ENCODE results near the gene UXT. TPM values are rescaled to one million over a fixed set of nuclear protein-coding genes. Genes with fewer than 3 reads are reported as not detected.

UXT gene
- total and polyA plus RNA-seq, 2 of the 13 experiments (the other 11 are each of a cell fraction or from before 2014, with no cell fraction given) = 107 to 123 TPM

DNA sequence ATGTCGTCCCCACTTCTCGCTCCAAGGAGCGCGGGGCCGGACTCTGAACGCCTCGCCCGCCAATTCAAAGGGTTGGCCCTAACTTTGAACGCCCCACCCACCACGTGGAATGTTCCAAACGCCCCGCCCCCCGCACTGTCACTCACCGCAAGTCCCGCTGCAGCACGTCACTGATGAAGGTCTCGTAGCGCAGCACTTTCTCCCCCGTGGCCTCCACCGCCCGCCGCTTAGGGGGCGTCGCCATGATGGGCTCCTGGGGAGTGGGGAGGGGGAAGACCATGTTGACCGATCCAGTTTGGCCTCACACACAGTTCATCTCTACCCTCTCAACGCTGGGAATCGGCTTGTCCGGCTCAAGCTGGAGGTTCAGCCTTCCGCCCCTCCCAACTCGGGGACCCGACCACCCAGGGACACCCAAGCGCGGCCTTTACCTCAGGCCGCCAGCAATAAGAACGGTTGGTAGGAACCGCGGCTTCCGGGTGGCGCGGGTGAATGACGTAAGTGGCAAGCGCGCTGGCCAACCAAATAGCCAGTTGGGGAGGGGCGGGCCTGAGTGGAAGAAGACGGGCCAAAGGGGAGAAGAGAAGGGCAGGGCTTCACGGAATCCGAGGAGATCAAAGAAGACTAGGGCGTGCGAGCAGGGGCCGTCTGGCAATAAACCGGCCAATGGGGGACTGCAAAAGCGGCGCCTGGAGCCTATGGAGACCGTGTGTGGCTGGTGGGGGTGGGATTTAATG, at the start of gene UXT (continued):
- TF ChIP-seq ZNF326 (CRISPR knock-in tag; IDR thresholded peaks at IDR 0.05; ENCODE audit: borderline replicate concordance) (no peak), LCORL (IDR thresholded peaks at IDR 0.05) (no peak), LCORL (CRISPR knock-in tag; IDR thresholded peaks at IDR 0.05) (no peak), PHF20 (CRISPR knock-in tag; IDR thresholded peaks at IDR 0.05) (peak; percentile 92), ZNF253 (CRISPR knock-in tag; IDR thresholded peaks at IDR 0.05; ENCODE audit: borderline replicate concordance) (peak; percentile 70; the same call in 1 of the 2 replicates), RFX5 (IDR thresholded peaks at IDR 0.05; ENCODE audit: low read depth, low read length) (no peak), ZNF564 (CRISPR knock-in tag; IDR thresholded peaks at IDR 0.05) (no peak), PRPF4 (IDR thresholded peaks at IDR 0.05; ENCODE audit: low read depth, low read length, poor library complexity, severe bottlenecking) (no peak), ZNF703 (CRISPR knock-in tag; IDR thresholded peaks at IDR 0.05; ENCODE audit: borderline replicate concordance) (no peak), ZNF430 (CRISPR knock-in tag; IDR thresholded peaks at IDR 0.05) (no peak), GABPA (IDR thresholded peaks at IDR 0.05; ENCODE audit: low read depth, low read length) (peak; percentile 11; the same call in 1 of the 2 replicates), GABPA (CRISPR knock-in tag; IDR thresholded peaks at IDR 0.05; ENCODE audit: low read depth) (peak; percentile 70), SRSF1 (optimal IDR thresholded peaks at IDR 0.05; ENCODE audit: low read depth, low read length) (no peak), EEA1 (CRISPR knock-in tag; IDR thresholded peaks at IDR 0.05; ENCODE audit: borderline replicate concordance) (no peak), MYC (CRISPR knock-in tag; IDR thresholded peaks at IDR 0.05; ENCODE audit: borderline replicate concordance) (peak; percentile 74), HOXA5 (CRISPR knock-in tag; IDR thresholded peaks at IDR 0.05) (peak; percentile 38; the same call in 1 of the 2 replicates), MEIS2 (CRISPR knock-in tag; IDR thresholded peaks at IDR 0.05) (0 out of 2 replicates have a peak, but pooled peaks have one; percentile 36), ZNF569 (CRISPR knock-in tag; IDR thresholded peaks at IDR 0.05; ENCODE audit: borderline replicate concordance) (no peak), ZNF792 (CRISPR knock-in tag; IDR thresholded peaks at IDR 0.05) (peak; percentile 13; the same call in 1 of the 2 replicates), CEBPB (IDR thresholded peaks at IDR 0.05; ENCODE audit: borderline replicate concordance, low read depth, low read length) (no peak)
- TF ChIP-seq, protein P1, sequence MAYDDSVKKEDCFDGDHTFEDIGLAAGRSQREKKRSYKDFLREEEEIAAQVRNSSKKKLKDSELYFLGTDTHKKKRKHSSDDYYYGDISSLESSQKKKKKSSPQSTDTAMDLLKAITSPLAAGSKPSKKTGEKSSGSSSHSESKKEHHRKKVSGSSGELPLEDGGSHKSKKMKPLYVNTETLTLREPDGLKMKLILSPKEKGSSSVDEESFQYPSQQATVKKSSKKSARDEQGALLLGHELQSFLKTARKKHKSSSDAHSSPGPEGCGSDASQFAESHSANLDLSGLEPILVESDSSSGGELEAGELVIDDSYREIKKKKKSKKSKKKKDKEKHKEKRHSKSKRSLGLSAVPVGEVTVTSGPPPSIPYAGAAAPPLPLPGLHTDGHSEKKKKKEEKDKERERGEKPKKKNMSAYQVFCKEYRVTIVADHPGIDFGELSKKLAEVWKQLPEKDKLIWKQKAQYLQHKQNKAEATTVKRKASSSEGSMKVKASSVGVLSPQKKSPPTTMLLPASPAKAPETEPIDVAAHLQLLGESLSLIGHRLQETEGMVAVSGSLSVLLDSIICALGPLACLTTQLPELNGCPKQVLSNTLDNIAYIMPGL (CRISPR knock-in tag; IDR thresholded peaks at IDR 0.05; ENCODE audit: borderline replicate concordance in 1 of 2, low read depth in 1 of 2) = 0 out of 4 replicates have a peak, but pooled peaks of 1 of the 2 experiments have one; percentile 36
- TF ChIP-seq, protein P2, sequence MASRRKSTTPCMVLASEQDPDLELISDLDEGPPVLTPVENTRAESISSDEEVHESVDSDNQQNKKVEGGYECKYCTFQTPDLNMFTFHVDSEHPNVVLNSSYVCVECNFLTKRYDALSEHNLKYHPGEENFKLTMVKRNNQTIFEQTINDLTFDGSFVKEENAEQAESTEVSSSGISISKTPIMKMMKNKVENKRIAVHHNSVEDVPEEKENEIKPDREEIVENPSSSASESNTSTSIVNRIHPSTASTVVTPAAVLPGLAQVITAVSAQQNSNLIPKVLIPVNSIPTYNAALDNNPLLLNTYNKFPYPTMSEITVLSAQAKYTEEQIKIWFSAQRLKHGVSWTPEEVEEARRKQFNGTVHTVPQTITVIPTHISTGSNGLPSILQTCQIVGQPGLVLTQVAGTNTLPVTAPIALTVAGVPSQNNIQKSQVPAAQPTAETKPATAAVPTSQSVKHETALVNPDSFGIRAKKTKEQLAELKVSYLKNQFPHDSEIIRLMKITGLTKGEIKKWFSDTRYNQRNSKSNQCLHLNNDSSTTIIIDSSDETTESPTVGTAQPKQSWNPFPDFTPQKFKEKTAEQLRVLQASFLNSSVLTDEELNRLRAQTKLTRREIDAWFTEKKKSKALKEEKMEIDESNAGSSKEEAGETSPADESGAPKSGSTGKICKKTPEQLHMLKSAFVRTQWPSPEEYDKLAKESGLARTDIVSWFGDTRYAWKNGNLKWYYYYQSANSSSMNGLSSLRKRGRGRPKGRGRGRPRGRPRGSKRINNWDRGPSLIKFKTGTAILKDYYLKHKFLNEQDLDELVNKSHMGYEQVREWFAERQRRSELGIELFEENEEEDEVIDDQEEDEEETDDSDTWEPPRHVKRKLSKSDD (CRISPR knock-in tag; IDR thresholded peaks at IDR 0.05; ENCODE audit: low read depth) = peak; percentile 75
- TF ChIP-seq, protein P3, sequence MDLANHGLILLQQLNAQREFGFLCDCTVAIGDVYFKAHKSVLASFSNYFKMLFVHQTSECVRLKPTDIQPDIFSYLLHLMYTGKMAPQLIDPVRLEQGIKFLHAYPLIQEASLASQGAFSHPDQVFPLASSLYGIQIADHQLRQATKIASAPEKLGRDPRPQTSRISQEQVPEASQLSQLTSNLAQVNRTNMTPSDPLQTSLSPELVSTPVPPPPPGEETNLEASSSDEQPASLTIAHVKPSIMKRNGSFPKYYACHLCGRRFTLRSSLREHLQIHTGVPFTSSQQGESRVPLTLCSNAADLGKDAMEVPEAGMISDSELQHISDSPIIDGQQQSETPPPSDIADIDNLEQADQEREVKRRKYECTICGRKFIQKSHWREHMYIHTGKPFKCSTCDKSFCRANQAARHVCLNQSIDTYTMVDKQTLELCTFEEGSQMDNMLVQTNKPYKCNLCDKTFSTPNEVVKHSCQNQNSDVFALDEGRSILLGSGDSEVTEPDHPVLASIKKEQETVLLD (CRISPR knock-in tag; IDR thresholded peaks at IDR 0.05; ENCODE audit: low read depth) = 0 out of 2 replicates have a peak, but pooled peaks have one; percentile 53
